SK-N-SH (cell line): ENCODE results near the gene PTPRJ. TPM values are rescaled to one million over a fixed set of nuclear protein-coding genes. Genes with fewer than 3 reads are reported as not detected.

Experiments used
- CTCF ChIA-PET: fragments of 300-600, 350-600 bp; formaldehyde crosslinking; extraction: SDS; loops from one replicate; lab custom pipeline; 2021; lab: Yijun Ruan, JAX
- POLR2A ChIA-PET: fragments of 350-600 bp; sonication (Branson Sonifier 250); formaldehyde crosslinking; extraction: SDS; loops from one replicate; lab custom pipeline; 2020; ENCODE audit warnings: antibody characterized with exemption, inconsistent platforms; lab: Yijun Ruan, JAX
- DNase-seq: peaks from one replicate; pipeline ENCODE4 v3.0.0; 2012
- H2AFZ ChIP-seq: fragments of 200-600 bp; sonication (generic); 2 replicates; pipeline ENCODE4 v1.8.1; 2016; ENCODE audit warnings: antibody characterized with exemption, mild to moderate bottlenecking, low read depth
- H3F3A ChIP-seq: fragments of 200-600 bp; sonication (generic); replicated peaks from 2 replicates; pipeline ENCODE3; 2016; ENCODE audit warnings: antibody characterized with exemption, mild to moderate bottlenecking; ENCODE audit not compliant: insufficient read depth
- H3K27ac ChIP-seq, 2 experiments: fragments of 200-500 bp in 1 of 2; fragments of 200-600 bp in 1 of 2; sonication (Bioruptor generic) in 1 of 2; sonication (generic), shearing (Covaris generic) in 1 of 2; 2 replicates each; pipeline versions ENCODE4 v1.5.1 to v1.6.1; 2014 to 2016; ENCODE audit warnings: low read depth in 2 of 2, inconsistent platforms in 1 of 2, low read length in 1 of 2, mild to moderate bottlenecking in 1 of 2, mixed read lengths in 1 of 2
- H3K27me3 ChIP-seq: fragments of 200-600 bp; sonication (generic), shearing (Covaris generic); 2 replicates; pipeline ENCODE4 v1.6.1; 2016; ENCODE audit warnings: mixed run types; ENCODE audit not compliant: insufficient read depth
- H3K36me3 ChIP-seq, 2 experiments: fragments of 200-500 bp in 1 of 2; fragments of 200-600 bp in 1 of 2; sonication (Bioruptor generic) in 1 of 2; sonication (generic) in 1 of 2; replicated peaks in 1 of 2; 2 replicates each; pipeline versions ENCODE3 to v1.5.1; 2014 to 2016; ENCODE audit warnings: low read length in 1 of 2, mild to moderate bottlenecking in 1 of 2; ENCODE audit not compliant: insufficient read depth in 2 of 2, control insufficient read depth in 1 of 2
- H3K4me1 ChIP-seq, 2 experiments: fragments of 200-500 bp in 1 of 2; fragments of 200-600 bp in 1 of 2; sonication (Bioruptor generic) in 1 of 2; sonication (generic), shearing (Covaris generic) in 1 of 2; 2 replicates each; pipeline versions ENCODE4 v1.5.1 to v1.6.1; 2014 to 2016; ENCODE audit warnings: low read depth in 1 of 2, low read length in 1 of 2, mixed run types in 1 of 2; ENCODE audit not compliant: insufficient read depth in 2 of 2, control insufficient read depth in 1 of 2
- H3K4me2 ChIP-seq: fragments of 200-600 bp; sonication (generic), shearing (Covaris generic); 2 replicates; pipeline ENCODE4 v1.6.1; 2017; ENCODE audit warnings: mixed run types
- H3K4me3 ChIP-seq, 2 experiments: fragments of 200-500 bp in 1 of 2; fragments of 200-600 bp in 1 of 2; sonication (Bioruptor generic) in 1 of 2; sonication (generic), shearing (Covaris generic) in 1 of 2; 2 replicates each; pipeline versions ENCODE4 v1.5.1 to v1.8.1; 2014 to 2016; ENCODE audit warnings: low read depth in 2 of 2, inconsistent platforms in 1 of 2, low read length in 1 of 2, mild to moderate bottlenecking in 1 of 2, mixed read lengths in 1 of 2, moderate library complexity in 1 of 2
- H3K79me2 ChIP-seq: fragments of 200-600 bp; sonication (generic); 2 replicates; pipeline ENCODE4 v1.8.1; 2017; ENCODE audit warnings: mild to moderate bottlenecking; ENCODE audit not compliant: insufficient read depth
- H3K9ac ChIP-seq: fragments of 200-600 bp; sonication (generic); 2 replicates; pipeline ENCODE4 v1.6.1; 2017; ENCODE audit warnings: mixed run types
- H3K9me2 ChIP-seq: fragments of 200-600 bp; sonication (generic); 2 replicates; pipeline ENCODE4 v1.6.1; 2017; ENCODE audit warnings: mixed run types
- H3K9me3 ChIP-seq: fragments of 200-600 bp; sonication (generic); 2 replicates; pipeline ENCODE4 v1.6.1; 2017; ENCODE audit warnings: mixed run types, mild to moderate bottlenecking, moderate library complexity
- H4K20me1 ChIP-seq: fragments of 200-600 bp; sonication (generic); 2 replicates; pipeline ENCODE4 v1.6.1; 2017; ENCODE audit warnings: mild to moderate bottlenecking, mixed run types; ENCODE audit not compliant: insufficient read depth
- CHD2 ChIP-seq: fragments of 150-350 bp; IDR thresholded peaks from 2 replicates; pipeline ENCODE4 v1.6.1; 2018; ENCODE audit warnings: low read length; ENCODE audit not compliant: partially characterized antibody
- CTCF ChIP-seq: fragments of 200-600 bp; sonication (generic); IDR thresholded peaks from 2 replicates; pipeline ENCODE4 v1.6.1; 2017; ENCODE audit warnings: antibody characterized with exemption, mild to moderate bottlenecking, moderate library complexity
- ELF1 ChIP-seq: IDR thresholded peaks from 2 replicates; pipeline ENCODE4 v1.4.0; 2012
- FOSL2 ChIP-seq: IDR thresholded peaks from 2 replicates; pipeline ENCODE4 v1.4.0; 2012; ENCODE audit warnings: low read depth, mild to moderate bottlenecking, moderate library complexity, borderline replicate concordance
- FOXJ3 ChIP-seq: sonication (generic); formaldehyde crosslinking; IDR thresholded peaks from 2 replicates; pipeline ENCODE4 v1.5.1; 2020; ENCODE audit warnings: mild to moderate bottlenecking, missing genetic modification reagents
- MEF2A ChIP-seq: IDR thresholded peaks from 2 replicates; pipeline ENCODE4 v1.4.0; 2012; ENCODE audit warnings: low read depth, borderline replicate concordance
- NFIC ChIP-seq: IDR thresholded peaks from 2 replicates; pipeline ENCODE4 v1.4.0; 2012; ENCODE audit warnings: borderline replicate concordance
- POLR2AphosphoS5 ChIP-seq: IDR thresholded peaks from 2 replicates; pipeline ENCODE4 v1.6.1; 2012; ENCODE audit warnings: low read depth, low read length
- SIN3A ChIP-seq: IDR thresholded peaks from 2 replicates; pipeline ENCODE4 v1.6.1; 2012; ENCODE audit warnings: low read depth, mild to moderate bottlenecking, low read length, moderate library complexity, borderline replicate concordance
- TAF1 ChIP-seq: IDR thresholded peaks from 2 replicates; pipeline ENCODE4 v1.6.1; 2012; ENCODE audit warnings: low read depth, mild to moderate bottlenecking, low read length, moderate library complexity, borderline replicate concordance
- TCF12 ChIP-seq: IDR thresholded peaks from 2 replicates; pipeline ENCODE4 v1.4.0; 2012
- TEAD4 ChIP-seq: IDR thresholded peaks from 2 replicates; pipeline ENCODE4 v1.4.0; 2012; ENCODE audit warnings: mild to moderate bottlenecking, borderline replicate concordance; ENCODE audit not compliant: insufficient read depth
- YY1 ChIP-seq: IDR thresholded peaks from 2 replicates; pipeline ENCODE4 v1.4.0; 2012; ENCODE audit warnings: low read depth, mild to moderate bottlenecking
- WGBS: methylation state at CpG from one replicate; pipeline ENCODE4 v1.1.6; 2017; ENCODE audit warnings: low lambda C conversion rate; 5-methylcytosine and 5-hydroxymethylcytosine counted together
- polyA plus RNA-seq, 3 experiments: library from polyadenylated mRNA; depleted of rRNA; stranded (reverse); fragments of >200 nt; gene quantifications; 2 replicates each; pipeline ENCODE4 v1.2.3, GENCODE V29; 2012
- TF ChIP-seq, protein P1 (sequence below): IDR thresholded peaks from 2 replicates; pipeline ENCODE4 v1.6.1; 2012; ENCODE audit warnings: mild to moderate bottlenecking, low read depth, low read length, moderate library complexity
- TF ChIP-seq, protein P2 (sequence below): fragments of 150-350 bp; IDR thresholded peaks from 2 replicates; pipeline ENCODE4 v1.6.1; 2016; ENCODE audit warnings: mild to moderate bottlenecking, low read depth, low read length

PTPRJ gene
- polyA plus RNA-seq, 1 of the 3 experiments (the other 2 are of a cell fraction) = 4.5 TPM

DNA sequence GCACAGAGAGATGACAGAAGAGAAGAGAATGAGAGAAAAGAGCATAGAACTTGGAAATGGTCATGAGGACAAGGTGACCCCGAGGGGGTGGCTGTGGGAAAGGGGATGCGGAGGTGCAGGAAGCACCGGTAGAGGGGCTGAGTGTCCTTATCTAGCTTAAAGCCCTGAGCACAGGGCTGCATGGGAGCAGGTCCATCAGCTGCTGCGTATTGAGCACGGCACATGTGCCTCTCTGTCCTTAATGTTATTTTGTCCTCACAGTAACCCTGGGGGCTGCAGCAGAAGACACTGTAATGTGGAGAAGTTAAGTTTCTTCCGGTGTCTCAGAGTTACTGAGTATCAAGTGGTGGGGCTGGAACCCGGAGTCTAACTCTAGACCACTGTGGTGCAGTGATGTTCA, 141.9 kb downstream of the PTPRJ start:
- 86% methylated on average over 5 of the region's 7 CpGs for whole genome bisulfite sequencing
- CTCF ChIA-PET = interaction anchor here (1.8 kb wide), 1 partner anchor 12 kb away, joined by 7 read pairs; no protein-coding TSS in a partner anchor
- peaks cover 2% of the 10 kb centered on the region; the same call in 1 of the 2 replicates for H3K79me2 ChIP-seq
- no peaks in the 10 kb centered on the region for H3K4me1 ChIP-seq
- TF ChIP-seq NFIC (no peak), ELF1 (no peak)
- TF ChIP-seq, all 33 proteins: peak for 0
- no peaks in the 10 kb centered on the region for H3K27me3 ChIP-seq
- no peak overlapping the region for H3K4me2 ChIP-seq
- no peak overlapping the region for H3K4me3 ChIP-seq
- no peak overlapping the region for H3K27ac ChIP-seq
- H2AFZ ChIP-seq = no peak overlapping the region
- no peaks in the 10 kb centered on the region for H3F3A ChIP-seq
- POLR2A ChIA-PET = no interaction called here
- H3K9ac ChIP-seq = no peak overlapping the region
- no peaks in the 10 kb centered on the region for H3K9me3 ChIP-seq
- H4K20me1 ChIP-seq = no peaks in the 10 kb centered on the region
- DNase-seq = no peak
- H3K36me3 ChIP-seq = peaks cover 21 to 32% of the 10 kb centered on the region in 2 experiments
- H3K9me2 ChIP-seq = no peaks in the 10 kb centered on the region

DNA sequence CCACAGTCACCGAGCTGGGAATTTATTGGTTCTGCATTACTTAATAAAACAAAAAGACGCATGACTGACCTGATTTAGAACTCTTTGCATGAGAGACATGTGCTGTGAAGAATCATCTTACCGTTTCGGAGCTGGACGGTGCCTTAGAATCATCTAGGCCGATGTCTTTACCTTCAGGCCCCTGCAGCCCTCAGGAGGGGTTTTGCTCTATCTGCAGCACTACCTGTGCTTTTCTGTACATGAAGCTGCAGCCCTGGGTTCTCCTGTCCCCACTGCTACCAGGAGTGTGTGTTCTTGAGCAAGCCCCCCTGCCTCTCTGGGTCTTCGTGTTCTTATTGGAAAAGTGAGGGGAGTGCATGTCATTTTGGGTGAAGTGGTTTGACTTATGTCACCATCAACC, 142.3 kb downstream of the PTPRJ start:
- H3K9me2 ChIP-seq = no peaks in the 10 kb centered on the region
- peaks cover 2% of the 10 kb centered on the region; the same call in 1 of the 2 replicates for H3K79me2 ChIP-seq
- no peaks in the 10 kb centered on the region for H3K27me3 ChIP-seq
- ChIA-PET POLR2A (no interaction called here), CTCF (interaction anchor here (1.8 kb wide), 1 partner anchor 12 kb away, joined by 7 read pairs; no protein-coding TSS in a partner anchor)
- peaks cover 23 to 32% of the 10 kb centered on the region in 2 experiments for H3K36me3 ChIP-seq
- H3K9ac ChIP-seq = no peak overlapping the region
- TF ChIP-seq CTCF (no peak), POLR2AphosphoS5 (no peak), CHD2 (no peak), TEAD4 (no peak), FOXJ3 (CRISPR knock-in tag) (no peak), FOSL2 (no peak), YY1 (no peak), SIN3A (no peak), MEF2A (no peak), TAF1 (no peak), TCF12 (no peak)
- TF ChIP-seq, protein P1, sequence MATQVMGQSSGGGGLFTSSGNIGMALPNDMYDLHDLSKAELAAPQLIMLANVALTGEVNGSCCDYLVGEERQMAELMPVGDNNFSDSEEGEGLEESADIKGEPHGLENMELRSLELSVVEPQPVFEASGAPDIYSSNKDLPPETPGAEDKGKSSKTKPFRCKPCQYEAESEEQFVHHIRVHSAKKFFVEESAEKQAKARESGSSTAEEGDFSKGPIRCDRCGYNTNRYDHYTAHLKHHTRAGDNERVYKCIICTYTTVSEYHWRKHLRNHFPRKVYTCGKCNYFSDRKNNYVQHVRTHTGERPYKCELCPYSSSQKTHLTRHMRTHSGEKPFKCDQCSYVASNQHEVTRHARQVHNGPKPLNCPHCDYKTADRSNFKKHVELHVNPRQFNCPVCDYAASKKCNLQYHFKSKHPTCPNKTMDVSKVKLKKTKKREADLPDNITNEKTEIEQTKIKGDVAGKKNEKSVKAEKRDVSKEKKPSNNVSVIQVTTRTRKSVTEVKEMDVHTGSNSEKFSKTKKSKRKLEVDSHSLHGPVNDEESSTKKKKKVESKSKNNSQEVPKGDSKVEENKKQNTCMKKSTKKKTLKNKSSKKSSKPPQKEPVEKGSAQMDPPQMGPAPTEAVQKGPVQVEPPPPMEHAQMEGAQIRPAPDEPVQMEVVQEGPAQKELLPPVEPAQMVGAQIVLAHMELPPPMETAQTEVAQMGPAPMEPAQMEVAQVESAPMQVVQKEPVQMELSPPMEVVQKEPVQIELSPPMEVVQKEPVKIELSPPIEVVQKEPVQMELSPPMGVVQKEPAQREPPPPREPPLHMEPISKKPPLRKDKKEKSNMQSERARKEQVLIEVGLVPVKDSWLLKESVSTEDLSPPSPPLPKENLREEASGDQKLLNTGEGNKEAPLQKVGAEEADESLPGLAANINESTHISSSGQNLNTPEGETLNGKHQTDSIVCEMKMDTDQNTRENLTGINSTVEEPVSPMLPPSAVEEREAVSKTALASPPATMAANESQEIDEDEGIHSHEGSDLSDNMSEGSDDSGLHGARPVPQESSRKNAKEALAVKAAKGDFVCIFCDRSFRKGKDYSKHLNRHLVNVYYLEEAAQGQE = no peak
- TF ChIP-seq, protein P2, sequence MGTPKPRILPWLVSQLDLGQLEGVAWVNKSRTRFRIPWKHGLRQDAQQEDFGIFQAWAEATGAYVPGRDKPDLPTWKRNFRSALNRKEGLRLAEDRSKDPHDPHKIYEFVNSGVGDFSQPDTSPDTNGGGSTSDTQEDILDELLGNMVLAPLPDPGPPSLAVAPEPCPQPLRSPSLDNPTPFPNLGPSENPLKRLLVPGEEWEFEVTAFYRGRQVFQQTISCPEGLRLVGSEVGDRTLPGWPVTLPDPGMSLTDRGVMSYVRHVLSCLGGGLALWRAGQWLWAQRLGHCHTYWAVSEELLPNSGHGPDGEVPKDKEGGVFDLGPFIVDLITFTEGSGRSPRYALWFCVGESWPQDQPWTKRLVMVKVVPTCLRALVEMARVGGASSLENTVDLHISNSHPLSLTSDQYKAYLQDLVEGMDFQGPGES = no peak
- H3K4me1 ChIP-seq = no peaks in the 10 kb centered on the region
- H3K4me3 ChIP-seq = no peak overlapping the region
- 89% methylated on average over 7 of the region's 7 CpGs for WGBS
- no peaks in the 10 kb centered on the region for H3F3A ChIP-seq
- no peaks in the 10 kb centered on the region for H3K9me3 ChIP-seq
- DNase-seq = no peak
- H2AFZ ChIP-seq = no peak overlapping the region
- no peak overlapping the region for H3K4me2 ChIP-seq
- no peaks in the 10 kb centered on the region for H4K20me1 ChIP-seq
- no peak overlapping the region for H3K27ac ChIP-seq
